ENCODE data around the gene PRKCE.

DNA sequence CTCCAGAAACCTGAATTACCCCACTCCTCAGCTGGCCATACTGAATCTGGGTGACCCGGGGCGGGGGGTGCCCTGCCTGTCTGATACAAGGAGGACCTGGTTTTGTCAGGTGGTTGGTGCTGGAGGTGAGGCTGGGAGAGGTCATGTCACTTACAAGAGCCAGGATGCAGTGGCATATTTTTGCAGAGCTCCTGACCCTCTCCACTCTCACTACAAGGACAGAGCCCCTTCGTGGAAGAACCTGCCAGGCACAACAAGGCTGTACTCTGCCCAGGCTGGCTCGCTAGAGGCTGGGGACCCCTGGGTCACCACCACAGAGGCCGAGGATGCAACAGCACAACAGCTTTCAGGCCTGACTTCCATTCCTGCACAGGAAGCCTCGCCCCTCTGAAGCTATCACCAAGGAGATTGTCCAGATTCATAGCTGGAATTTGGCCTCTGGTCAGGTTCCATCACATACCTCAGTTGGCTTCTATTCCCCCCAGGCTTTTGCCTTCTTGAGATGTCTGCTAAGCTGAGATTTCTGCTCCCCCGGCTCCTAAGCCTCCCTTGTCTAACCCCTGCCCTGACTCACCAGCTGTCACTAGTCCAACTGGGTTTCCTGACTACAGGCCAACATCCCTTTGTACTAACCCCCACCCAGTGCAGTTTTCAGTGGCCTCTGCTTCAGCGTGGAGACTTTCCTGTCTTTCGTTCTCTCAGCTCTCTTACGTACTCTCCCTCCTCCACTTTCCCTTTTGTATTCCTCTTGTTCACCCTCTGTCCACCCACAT, 513.2 kb downstream of the PRKCE start:
- TF ChIP-seq, protein P1, sequence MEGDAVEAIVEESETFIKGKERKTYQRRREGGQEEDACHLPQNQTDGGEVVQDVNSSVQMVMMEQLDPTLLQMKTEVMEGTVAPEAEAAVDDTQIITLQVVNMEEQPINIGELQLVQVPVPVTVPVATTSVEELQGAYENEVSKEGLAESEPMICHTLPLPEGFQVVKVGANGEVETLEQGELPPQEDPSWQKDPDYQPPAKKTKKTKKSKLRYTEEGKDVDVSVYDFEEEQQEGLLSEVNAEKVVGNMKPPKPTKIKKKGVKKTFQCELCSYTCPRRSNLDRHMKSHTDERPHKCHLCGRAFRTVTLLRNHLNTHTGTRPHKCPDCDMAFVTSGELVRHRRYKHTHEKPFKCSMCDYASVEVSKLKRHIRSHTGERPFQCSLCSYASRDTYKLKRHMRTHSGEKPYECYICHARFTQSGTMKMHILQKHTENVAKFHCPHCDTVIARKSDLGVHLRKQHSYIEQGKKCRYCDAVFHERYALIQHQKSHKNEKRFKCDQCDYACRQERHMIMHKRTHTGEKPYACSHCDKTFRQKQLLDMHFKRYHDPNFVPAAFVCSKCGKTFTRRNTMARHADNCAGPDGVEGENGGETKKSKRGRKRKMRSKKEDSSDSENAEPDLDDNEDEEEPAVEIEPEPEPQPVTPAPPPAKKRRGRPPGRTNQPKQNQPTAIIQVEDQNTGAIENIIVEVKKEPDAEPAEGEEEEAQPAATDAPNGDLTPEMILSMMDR (IDR thresholded peaks at IDR 0.05) = no peak
- no peak for TF ChIP-seq POLR2A (IDR thresholded peaks at IDR 0.05)
